Endothelial cell (in vitro differentiated cells): ENCODE results near the gene GPRIN1. TPM values are rescaled to one million over a fixed set of nuclear protein-coding genes. Genes with fewer than 3 reads are reported as not detected.

ENCODE experiments used
- DNase-seq: peaks from one replicate; pipeline ENCODE4 v3.0.0; 2021; ENCODE audit warnings: low spot score
- H3K27ac Mint-ChIP-seq: one replicate; pipeline ENCODE4 v1.8.0; 2021; ENCODE audit warnings: mixed read lengths, inconsistent platforms; ENCODE audit not compliant: unreplicated experiment
- H3K27me3 Mint-ChIP-seq: one replicate; pipeline ENCODE4 v1.8.0; 2021; ENCODE audit warnings: mild to moderate bottlenecking, moderate library complexity, mixed read lengths, inconsistent platforms; ENCODE audit not compliant: unreplicated experiment
- H3K36me3 Mint-ChIP-seq: one replicate; pipeline ENCODE4 v1.8.0; 2021; ENCODE audit warnings: mild to moderate bottlenecking, low read depth, mixed read lengths, inconsistent platforms; ENCODE audit not compliant: unreplicated experiment
- H3K4me1 Mint-ChIP-seq: one replicate; pipeline ENCODE4 v1.8.0; 2021; ENCODE audit warnings: mild to moderate bottlenecking, mixed read lengths, inconsistent platforms; ENCODE audit not compliant: unreplicated experiment
- H3K4me3 Mint-ChIP-seq: one replicate; pipeline ENCODE4 v1.8.0; 2021; ENCODE audit warnings: mild to moderate bottlenecking, mixed read lengths, inconsistent platforms; ENCODE audit not compliant: unreplicated experiment
- H3K9me3 Mint-ChIP-seq: one replicate; pipeline ENCODE4 v1.8.0; 2021; ENCODE audit warnings: mixed read lengths, inconsistent platforms; ENCODE audit not compliant: unreplicated experiment
- CTCF ChIP-seq: fragments of 200-600 bp; sonication (generic); IDR thresholded peaks from one replicate; pipeline ENCODE4 v1.5.0; 2021; ENCODE audit warnings: antibody characterized with exemption; ENCODE audit not compliant: unreplicated experiment
- total RNA-seq: library from RNA; stranded (reverse); fragmentation: NEBNext Ultra II Directional; extraction: Animal tissue kit (Norgen Biotek cat#: 25700); gene quantifications from one replicate; pipeline ENCODE4 v1.2.1, GENCODE V29; 2021; ENCODE audit not compliant: unreplicated experiment

GPRIN1 gene
- total RNA-seq, 1 donor from 2014 or later: 3.9 TPM

GRCh38 chr5:176568657-176569056 is 41.3 kb downstream of the GPRIN1 start:
- no peak for TF ChIP-seq CTCF
- H3K4me3 Mint-ChIP-seq: no peak overlapping the region
- H3K36me3 Mint-ChIP-seq: no peaks in the 10 kb centered on the region
- DNase-seq: no peak
- H3K9me3 Mint-ChIP-seq: no peaks in the 10 kb centered on the region
- no peak overlapping the region for H3K27ac Mint-ChIP-seq
- no peaks in the 10 kb centered on the region for H3K4me1 Mint-ChIP-seq
- no peaks in the 10 kb centered on the region for H3K27me3 Mint-ChIP-seq

GRCh38 chr5:176565760-176566288 is 44.1 kb downstream of the GPRIN1 start:
- no peaks in the 10 kb centered on the region for H3K4me1 Mint-ChIP-seq
- TF ChIP-seq CTCF: no peak
- H3K27ac Mint-ChIP-seq: no peak overlapping the region
- no peaks in the 10 kb centered on the region for H3K9me3 Mint-ChIP-seq
- no peaks in the 10 kb centered on the region for H3K36me3 Mint-ChIP-seq
- H3K27me3 Mint-ChIP-seq: peaks cover 3% of the 10 kb centered on the region
- H3K4me3 Mint-ChIP-seq: no peak overlapping the region
- no peak for DNase-seq

- Mint-ChIP-seq H3K9me3 (no peaks in the 10 kb centered on the region), H3K4me3 (no peak overlapping the region), H3K36me3 (no peaks in the 10 kb centered on the region), H3K4me1 (no peaks in the 10 kb centered on the region), H3K27ac (no peak overlapping the region), H3K27me3 (peaks cover 5% of the 10 kb centered on the region)
- DNase-seq: no peak
- TF ChIP-seq CTCF: no peak
These were observed 46.0 kb downstream of the GPRIN1 start for GRCh38 chr5:176564002-176564401.

- no peaks in the 10 kb centered on the region for H3K4me1 Mint-ChIP-seq
- peaks cover 5% of the 10 kb centered on the region for H3K27me3 Mint-ChIP-seq
- no peaks in the 10 kb centered on the region for H3K9me3 Mint-ChIP-seq
- no peak for DNase-seq
- no peaks in the 10 kb centered on the region for H3K36me3 Mint-ChIP-seq
- no peak overlapping the region for H3K27ac Mint-ChIP-seq
- H3K4me3 Mint-ChIP-seq: no peak overlapping the region
- TF ChIP-seq CTCF: no peak
These were observed 47.8 kb downstream of the GPRIN1 start for GRCh38 chr5:176562189-176562588.

GRCh38 chr5:176561259-176561658 is 48.7 kb downstream of the GPRIN1 start:
- no peak overlapping the region for H3K4me3 Mint-ChIP-seq
- H3K4me1 Mint-ChIP-seq: peaks cover 3% of the 10 kb centered on the region
- TF ChIP-seq CTCF: no peak
- H3K9me3 Mint-ChIP-seq: no peaks in the 10 kb centered on the region
- no peak overlapping the region for H3K27ac Mint-ChIP-seq
- peaks cover 5% of the 10 kb centered on the region for H3K27me3 Mint-ChIP-seq
- H3K36me3 Mint-ChIP-seq: no peaks in the 10 kb centered on the region
- DNase-seq: no peak
